HG03108 (cell line): ENCODE measurements around the gene RPL10L.

ENCODE experiments used
- ATAC-seq: cut with Tn5 transposase; IDR thresholded peaks from one replicate; pipeline ENCODE4 v1.9.1; 2021; ENCODE audit warnings: moderate library complexity; ENCODE audit not compliant: unreplicated experiment

Gene RPL10L

DNA sequence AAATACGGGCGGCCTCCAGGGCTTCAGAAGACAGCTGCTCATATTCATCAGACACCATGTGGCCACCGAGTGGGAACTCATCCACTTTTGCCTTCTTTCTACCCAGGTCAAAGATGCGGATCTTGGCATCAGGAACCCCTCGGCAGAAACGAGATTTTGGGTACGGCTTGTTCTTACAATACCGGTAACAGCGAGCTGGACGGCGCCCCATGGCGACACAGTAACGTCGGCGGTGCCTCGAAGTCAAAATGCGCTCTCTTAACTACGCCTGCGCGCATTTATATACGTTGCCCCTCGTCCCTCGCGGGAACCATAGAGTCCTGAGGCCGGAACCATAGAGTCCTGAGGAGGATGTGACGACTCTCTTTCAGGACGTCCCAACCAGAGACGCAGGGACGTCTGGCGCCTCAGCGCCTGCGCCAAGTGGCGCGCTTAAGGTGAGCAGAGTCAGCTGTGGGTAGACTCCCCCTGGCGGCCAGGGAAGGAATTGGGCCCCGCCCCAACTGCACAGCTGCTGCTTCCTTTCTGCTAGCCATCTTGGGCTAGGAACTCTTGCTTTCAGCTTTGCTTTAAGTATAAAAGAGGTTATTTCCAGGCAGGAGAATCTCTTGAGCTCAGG, at the start of gene RPL10L:
Gene RPL10L (minus strand): TSS at position 256 of the 619 bp plus-strand sequence. CDS start 45 bp downstream, at position 211.
- no peak for ATAC-seq

DNA sequence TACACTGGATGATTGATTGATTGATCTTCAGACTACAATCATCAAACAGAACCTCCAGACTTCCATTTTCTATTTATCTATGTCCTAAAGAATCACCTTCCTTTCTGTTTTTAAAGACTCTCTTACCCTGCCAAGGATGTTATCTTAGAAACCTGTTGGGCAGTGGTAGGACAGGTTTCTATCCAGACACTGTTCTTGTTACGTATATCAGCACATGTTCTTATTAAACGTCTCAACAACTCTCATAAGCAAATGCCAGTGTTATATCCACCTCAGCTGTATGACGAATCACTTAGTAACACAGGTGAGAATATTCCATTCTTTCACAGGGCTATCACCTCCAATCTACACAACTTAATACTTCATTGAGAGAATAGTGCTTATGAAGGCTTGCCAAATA, 40.2 kb upstream of the RPL10L start:
- no peak for ATAC-seq

DNA sequence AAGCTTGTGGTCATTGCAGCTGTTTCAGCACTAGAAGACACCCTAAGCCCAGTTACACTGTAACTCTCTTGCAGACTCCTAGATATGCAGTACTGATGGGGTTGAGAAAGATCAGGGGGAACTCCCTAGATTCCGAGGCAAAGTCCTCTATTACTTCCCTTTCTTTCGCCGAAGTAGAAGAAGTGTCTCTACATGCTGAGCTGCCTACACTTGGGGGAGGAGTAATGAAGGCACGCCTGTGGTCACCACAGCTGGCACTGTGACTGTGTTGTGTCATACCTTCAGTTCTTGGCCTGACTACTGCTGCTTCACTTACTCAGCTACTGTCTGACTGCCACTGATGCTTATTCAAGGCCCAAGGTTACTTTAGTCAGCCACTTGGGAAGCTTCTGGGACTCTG, 35.1 kb upstream of the RPL10L start:
- no peak for ATAC-seq

DNA sequence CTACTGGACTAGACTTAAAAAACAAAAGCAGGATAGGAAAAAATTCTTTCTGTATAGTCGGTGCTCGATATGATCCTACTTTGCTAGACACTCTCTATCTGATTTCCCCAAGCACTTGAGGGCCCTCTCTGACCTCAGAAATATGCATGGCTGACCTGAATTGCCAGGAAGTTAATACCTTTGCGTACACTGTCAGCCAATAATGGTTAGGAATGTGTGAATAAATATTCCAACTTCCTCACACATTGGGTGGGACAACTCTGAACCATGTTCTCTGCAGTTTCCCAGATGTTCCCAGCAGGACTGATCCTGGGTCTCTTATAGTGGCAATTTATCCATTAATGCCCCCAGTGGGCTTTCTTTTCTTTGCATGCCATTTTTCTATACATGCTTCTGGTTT, 20.5 kb upstream of the RPL10L start:
- ATAC-seq = no peak

DNA sequence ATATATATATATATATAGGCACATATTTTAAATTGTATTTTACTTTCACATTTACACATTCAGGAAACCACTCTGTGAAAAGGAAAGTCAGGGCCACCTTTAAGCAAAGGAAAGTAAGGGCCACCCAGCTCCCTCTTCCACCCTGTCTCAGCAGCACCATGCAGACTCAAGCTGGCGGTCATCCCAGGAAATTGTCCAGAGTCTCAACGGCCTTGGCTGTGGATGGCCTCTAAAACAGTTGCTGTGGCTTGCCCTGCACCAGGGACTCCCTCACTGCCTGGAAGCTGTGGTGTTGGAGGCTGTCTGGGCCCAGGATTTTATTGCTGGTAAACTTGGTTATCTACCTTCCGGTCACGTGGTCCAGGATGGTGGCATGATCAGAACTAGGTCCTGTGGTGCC, 11.8 kb upstream of the RPL10L start:
- ATAC-seq = no peak

DNA sequence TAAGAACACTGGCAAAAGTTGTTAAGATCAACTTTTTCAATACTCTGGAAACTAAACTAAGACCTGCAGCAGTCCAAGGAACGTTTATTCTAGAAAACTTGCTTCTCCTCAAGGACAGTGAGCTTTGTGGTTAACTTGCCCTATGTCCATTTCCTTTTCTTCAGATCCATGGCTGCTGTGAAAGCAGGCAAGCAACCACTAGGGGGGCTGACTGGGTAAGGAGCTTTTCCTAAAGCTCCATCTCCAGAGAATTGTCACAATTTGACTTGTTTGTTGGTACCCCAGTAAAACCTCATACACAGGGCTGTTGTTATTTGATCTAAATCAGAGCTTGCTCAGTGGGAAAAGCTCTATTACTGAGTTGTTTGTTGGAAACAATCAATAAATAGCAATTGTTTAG, 10.1 kb upstream of the RPL10L start:
- no peak for ATAC-seq

DNA sequence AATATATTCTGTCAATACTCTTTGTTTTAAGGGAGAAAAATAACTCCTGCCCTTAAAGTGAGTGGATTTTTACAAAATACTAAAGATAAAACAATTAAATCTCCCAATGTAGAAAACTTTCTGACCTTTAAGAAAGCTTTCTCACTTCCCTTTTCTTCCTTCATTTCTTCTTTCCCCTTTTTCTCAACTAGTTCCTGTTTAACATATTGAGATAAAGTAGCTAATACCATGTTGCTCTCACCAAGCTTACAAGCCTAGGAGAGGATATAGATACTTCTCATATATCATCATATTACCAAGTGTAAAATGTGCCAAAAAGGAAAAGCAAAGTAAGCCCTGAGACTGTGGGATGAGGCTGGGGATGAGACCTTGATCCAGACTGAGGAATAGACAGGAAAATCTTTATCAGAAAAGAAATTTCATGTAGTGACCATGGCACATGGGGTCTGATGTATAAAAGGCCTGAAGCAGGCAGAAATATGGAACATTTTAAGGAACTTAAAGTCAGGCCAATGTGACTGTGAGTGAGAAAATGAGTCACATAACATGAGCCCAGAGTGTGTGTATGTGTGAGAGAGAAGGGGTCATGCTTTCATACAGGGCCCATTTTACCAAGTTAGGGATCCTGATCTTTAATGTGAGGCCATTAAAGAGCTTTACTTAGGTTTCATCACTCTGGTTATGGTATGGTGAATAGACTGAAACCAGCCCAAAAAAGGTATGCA, 1.6 kb upstream of the RPL10L start:
- ATAC-seq = no peak

DNA sequence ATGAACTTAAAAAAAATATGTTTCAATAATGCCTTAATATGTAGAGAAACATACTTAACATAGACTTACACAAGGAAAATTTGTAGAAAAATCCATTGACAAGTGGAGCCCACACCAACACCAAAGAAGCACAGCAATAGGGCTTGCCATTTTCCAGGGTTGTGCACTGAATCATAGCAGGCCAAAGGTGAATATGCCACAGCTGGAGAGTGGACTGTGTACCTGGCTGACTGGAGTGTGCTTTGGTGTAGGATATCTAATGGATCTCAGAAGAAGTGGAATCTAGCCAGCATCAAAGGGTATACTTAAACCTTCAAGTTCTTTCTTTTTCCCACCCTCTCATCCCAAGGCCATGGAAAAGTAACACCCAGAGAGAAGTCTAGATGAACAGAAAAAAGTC, 4.8 kb downstream of the RPL10L start:
- no peak for ATAC-seq

DNA sequence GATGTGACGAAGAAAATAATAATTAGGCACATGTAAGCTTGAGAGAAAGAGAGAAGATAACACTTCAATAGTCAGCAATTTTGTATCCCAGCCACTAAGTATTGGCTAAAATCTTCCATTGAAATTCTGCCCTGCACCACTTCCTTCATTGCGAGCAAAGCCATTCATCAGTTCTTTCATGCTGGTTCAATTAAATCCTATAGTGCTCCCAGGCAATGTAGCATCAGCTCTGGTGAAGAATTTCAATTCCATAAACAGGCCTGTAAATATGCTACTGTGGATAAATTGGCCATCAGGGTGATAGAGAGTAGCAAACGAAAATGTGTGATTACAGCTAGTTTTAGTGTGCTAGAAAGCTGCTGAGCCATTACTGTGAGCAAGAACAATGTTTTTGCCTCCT, 24.7 kb downstream of the RPL10L start:
- ATAC-seq = no peak
